Activated T-cell treated with anti-CD3 and anti-CD28 coated beads for 24 hours (primary cell): ENCODE data around the gene MYH7B.

Experiments used
- DNase-seq: peaks from one replicate; pipeline ENCODE4 v3.0.0-alpha.2; 2020; ENCODE audit warnings: low read depth

MYH7B gene

GRCh38 chr20:34977365-34978091 lies 21.9 kb downstream of the MYH7B start:
- no peak for DNase-seq

GRCh38 chr20:34978092-34978744 lies 22.6 kb downstream of the MYH7B start:
- no peak for DNase-seq

GRCh38 chr20:34979366-34980153 lies 23.9 kb downstream of the MYH7B start:
- no peak for DNase-seq

GRCh38 chr20:34980543-34981233 lies 25.0 kb downstream of the MYH7B start:
- no peak for DNase-seq

GRCh38 chr20:34982270-34983088 lies 26.8 kb downstream of the MYH7B start:
- no peak for DNase-seq

- DNase-seq: no peak
Measured at GRCh38 chr20:34983089-34983820, 27.6 kb downstream of the MYH7B start.

GRCh38 chr20:34983995-34984735 lies 28.5 kb downstream of the MYH7B start:
- no peak for DNase-seq

GRCh38 chr20:34984756-34985261 lies 29.1 kb downstream of the MYH7B start:
- no peak for DNase-seq

GRCh38 chr20:34985461-34986310 lies 30.0 kb downstream of the MYH7B start:
- DNase-seq: no peak

- no peak for DNase-seq
Measured at GRCh38 chr20:34986311-34987287, 30.9 kb downstream of the MYH7B start.

GRCh38 chr20:34987288-34988190 lies 31.9 kb downstream of the MYH7B start:
- DNase-seq: no peak

- no peak for DNase-seq
Measured at GRCh38 chr20:34988191-34988540, 32.5 kb downstream of the MYH7B start.

- no peak for DNase-seq
Measured at GRCh38 chr20:34989118-34989517, 33.5 kb downstream of the MYH7B start.

GRCh38 chr20:34989670-34990069 lies 34.0 kb downstream of the MYH7B start:
- no peak for DNase-seq

- DNase-seq: no peak
Measured at GRCh38 chr20:34990231-34990630, 34.6 kb downstream of the MYH7B start.

GRCh38 chr20:34990661-34991214 lies 35.1 kb downstream of the MYH7B start:
- no peak for DNase-seq
